ENCODE data around the gene RGS19. TPM values are rescaled to one million over a fixed set of nuclear protein-coding genes. Genes with fewer than 3 reads are reported as not detected.
A peak's percentile ranks its signal among the peaks of the same experiment; 100 is the strongest.

Gene RGS19
- total and polyA plus RNA-seq, 9 donors, result 4.9 to 10.4 (median 7.2) TPM

DNA sequence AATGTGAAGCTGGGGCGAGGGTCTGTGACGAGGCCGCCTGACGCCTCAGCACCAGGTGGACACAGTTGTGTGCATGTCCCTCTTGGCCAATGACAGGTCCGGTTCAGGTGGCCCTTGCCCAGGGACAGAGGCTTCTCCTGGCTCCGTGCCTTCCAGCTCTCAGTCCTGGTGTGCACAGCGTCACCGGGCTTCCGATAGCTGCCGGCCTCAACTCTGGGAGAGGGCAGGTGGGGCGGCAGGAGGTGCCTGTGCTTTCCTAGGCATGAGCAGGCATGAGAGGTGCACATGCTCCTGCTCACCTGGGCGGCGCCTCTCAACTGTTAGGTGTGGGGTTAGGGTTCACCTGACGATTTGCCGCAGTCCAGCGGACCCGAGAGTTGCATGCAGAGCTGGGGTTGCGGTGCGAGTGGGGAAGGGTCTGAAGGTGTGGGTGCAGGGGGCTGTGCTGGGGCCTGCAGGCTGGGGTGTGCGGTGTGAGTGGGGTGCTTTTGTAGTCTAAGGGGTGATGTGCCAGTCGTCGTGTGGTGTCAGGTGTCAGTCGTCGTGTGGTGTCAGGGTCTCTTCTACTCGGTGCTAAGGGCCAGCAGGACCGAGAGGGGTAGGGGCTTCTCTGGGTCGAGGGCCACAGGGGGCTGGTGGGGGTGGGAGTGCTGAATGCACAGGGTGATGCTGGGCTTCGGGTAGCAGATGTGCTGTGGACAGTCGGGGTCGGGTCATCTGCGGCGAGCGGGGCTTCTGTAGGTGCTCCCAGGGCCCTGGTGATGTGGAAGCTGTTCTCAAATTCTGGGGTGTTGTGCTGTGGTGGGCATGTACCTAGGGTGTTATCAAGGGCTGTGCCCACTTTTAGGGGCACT is 26.1 kb downstream of the RGS19 start:
- DNase-seq, result no peak
- Histone ChIP-seq H3K4me1 (ENCODE audit: control insufficient read depth, insufficient read depth, low read length) (peaks cover 60% of the 10 kb centered on the region), H3K27ac (ENCODE audit: low read length) (peak overlapping the region; percentile 74), H3K9me3 (replicated peaks; ENCODE audit: control insufficient read depth, low read depth, low read length) (no peaks in the 10 kb centered on the region), H3K36me3 (ENCODE audit: control insufficient read depth, insufficient read depth, low read length) (no peaks in the 10 kb centered on the region), H3K4me3 (ENCODE audit: low read length) (no peak overlapping the region), H3K27me3 (ENCODE audit: control insufficient read depth, insufficient read depth, low read length) (peaks cover 48% of the 10 kb centered on the region)
- 80% methylated on average over 32 of the region's 33 CpGs for WGBS (ENCODE audit: insufficient coverage)

DNA sequence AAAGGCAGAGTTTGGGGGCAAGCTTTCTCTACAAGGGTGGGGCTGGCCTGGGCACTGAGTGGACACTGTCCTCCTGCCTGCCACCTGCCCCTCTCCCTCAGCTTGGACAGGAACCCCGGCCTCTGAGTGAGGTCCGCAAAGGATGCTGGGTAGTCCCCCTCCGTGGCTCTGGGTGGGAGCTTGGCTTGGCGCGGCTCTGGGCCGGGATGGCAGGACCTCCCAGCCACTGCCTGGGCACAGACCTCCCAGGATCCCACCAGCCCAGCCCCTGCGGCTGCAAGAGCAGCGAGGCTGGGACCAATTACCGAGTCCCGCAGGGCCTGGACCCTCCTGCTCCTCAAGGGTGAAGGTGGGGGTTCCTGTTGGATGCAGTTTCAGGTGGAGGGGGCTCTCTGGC is 27.0 kb downstream of the RGS19 start:
- DNase-seq, result no peak
- 62% methylated on average over 3 of the region's 10 CpGs for WGBS (ENCODE audit: insufficient coverage)
- peaks cover 50% of the 10 kb centered on the region for H3K27me3 ChIP-seq (ENCODE audit: control insufficient read depth, insufficient read depth, low read length)
- H3K36me3 ChIP-seq (ENCODE audit: control insufficient read depth, insufficient read depth, low read length), result no peaks in the 10 kb centered on the region
- H3K9me3 ChIP-seq (replicated peaks; ENCODE audit: control insufficient read depth, low read depth, low read length), result no peaks in the 10 kb centered on the region
- H3K27ac ChIP-seq (ENCODE audit: low read length), result peak overlapping the region; percentile 74
- H3K4me3 ChIP-seq (ENCODE audit: low read length), result no peak overlapping the region
- H3K4me1 ChIP-seq (ENCODE audit: control insufficient read depth, insufficient read depth, low read length), result peaks cover 51% of the 10 kb centered on the region

DNA sequence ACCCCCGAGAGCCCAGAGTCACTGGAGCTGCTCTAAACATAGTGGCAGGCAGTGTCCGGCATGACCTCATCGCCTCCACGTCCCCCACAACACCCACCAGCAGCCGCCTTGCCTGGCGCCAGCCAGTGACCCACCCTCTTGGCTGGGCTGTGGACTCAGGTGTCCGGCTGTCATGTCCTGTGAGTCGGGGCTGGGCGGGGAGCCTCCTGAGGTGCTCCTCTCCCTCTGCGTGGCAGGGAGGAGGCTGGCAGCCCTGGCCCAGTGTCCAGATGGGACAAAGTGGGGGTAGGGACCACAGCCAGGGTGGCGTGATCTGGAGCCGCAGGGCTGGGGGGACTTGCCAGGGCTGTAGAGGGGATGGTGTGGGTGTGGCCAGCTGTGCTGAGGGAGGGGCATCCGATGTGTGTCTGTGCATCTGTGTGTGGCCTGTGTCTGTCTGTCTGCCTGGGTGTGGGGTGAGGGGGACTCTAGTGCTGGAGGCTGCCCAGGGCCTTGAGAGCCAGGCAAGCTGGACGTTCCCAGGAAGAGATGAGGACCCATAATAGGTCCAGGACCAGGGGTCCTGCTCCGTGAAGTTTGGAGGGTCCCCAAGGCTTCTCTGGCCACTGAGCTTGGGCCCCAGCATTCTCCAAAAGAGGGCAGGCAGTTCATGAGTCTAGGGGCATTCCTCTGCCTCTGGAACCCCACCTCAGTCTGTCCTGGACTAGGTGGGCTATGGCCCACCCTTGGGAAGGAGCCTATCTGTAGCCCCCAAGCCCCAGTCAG is 27.6 kb downstream of the RGS19 start:
- peaks cover 51% of the 10 kb centered on the region for H3K4me1 ChIP-seq (ENCODE audit: control insufficient read depth, insufficient read depth, low read length)
- H3K4me3 ChIP-seq (ENCODE audit: low read length), result no peak overlapping the region
- no peaks in the 10 kb centered on the region for H3K36me3 ChIP-seq (ENCODE audit: control insufficient read depth, insufficient read depth, low read length)
- H3K27me3 ChIP-seq (ENCODE audit: control insufficient read depth, insufficient read depth, low read length), result peaks cover 54% of the 10 kb centered on the region
- peak overlapping the region; percentile 74 for H3K27ac ChIP-seq (ENCODE audit: low read length)
- DNase-seq, result no peak
- 78% methylated on average over 14 of the region's 15 CpGs for WGBS (ENCODE audit: insufficient coverage)
- no peaks in the 10 kb centered on the region for H3K9me3 ChIP-seq (replicated peaks; ENCODE audit: control insufficient read depth, low read depth, low read length)

DNA sequence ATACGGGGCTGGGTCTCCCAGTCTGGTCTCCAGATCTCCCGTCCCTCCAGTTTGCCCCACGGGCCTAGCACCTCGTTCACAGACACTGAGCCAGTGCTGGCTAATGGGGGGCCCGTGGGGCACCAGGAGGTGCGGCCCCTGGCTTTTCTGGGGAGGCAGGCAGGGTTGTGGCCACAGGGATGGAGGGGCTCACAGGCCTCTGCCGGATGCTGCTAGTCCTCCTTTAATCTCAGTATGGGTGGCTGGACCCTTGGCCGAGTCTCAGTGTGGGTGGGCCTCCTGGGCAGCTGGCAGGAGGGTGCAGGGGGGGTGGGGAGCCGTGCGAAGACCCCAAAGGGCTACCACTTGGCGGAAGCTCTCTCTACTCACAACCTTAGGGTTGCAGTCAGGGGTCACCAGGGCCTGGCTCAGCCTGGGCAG is 28.3 kb downstream of the RGS19 start:
- H3K9me3 ChIP-seq (replicated peaks; ENCODE audit: control insufficient read depth, low read depth, low read length), result no peaks in the 10 kb centered on the region
- peaks cover 44% of the 10 kb centered on the region for H3K4me1 ChIP-seq (ENCODE audit: control insufficient read depth, insufficient read depth, low read length)
- H3K36me3 ChIP-seq (ENCODE audit: control insufficient read depth, insufficient read depth, low read length), result no peaks in the 10 kb centered on the region
- H3K27me3 ChIP-seq (ENCODE audit: control insufficient read depth, insufficient read depth, low read length), result peaks cover 58% of the 10 kb centered on the region
- 84% methylated on average over 6 of the region's 11 CpGs for WGBS (ENCODE audit: insufficient coverage)
- H3K4me3 ChIP-seq (ENCODE audit: low read length), result no peak overlapping the region
- no peak for DNase-seq
- peak overlapping the region; percentile 74 for H3K27ac ChIP-seq (ENCODE audit: low read length)

DNA sequence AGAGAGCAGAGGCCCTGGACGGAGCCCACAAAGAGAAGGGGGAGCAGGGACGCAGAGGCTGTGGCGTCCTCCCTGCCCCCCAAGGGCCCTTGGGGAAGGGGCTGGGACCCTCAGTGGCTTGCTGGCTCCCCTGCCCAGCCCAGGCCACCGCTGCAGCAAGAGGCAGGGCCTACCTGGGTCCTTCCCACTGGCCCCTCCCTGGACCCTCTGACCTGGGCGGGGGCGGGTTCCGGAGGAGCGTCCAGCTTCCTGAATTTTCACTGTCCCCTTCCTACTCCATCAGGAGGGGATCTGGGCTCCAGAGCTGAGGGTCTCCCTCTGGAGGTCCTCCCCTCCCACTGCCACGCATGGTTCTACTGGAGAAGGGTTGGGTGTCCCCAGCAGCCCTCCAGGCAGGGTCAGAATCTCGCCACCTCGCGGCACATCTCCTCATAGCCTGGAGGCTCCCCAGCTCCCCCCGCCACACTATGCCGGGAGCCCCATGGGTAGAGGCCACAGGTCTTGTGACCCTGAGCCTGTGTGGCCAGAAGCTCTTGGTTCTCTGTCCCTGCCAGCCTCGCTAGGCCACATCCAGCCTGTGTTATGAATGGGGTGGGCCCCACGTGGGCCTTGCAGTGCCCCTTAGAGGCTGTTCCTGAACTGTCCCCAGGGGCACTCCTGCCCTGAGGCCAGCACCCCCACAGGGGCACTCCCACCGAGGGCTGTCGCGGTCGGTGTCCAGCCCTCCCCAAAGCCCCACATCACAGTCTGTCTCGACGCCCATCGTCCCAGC is 28.9 kb downstream of the RGS19 start:
- Histone ChIP-seq H3K27ac (ENCODE audit: low read length) (peak overlapping the region; percentile 74), H3K4me1 (ENCODE audit: control insufficient read depth, insufficient read depth, low read length) (peaks cover 38% of the 10 kb centered on the region), H3K27me3 (ENCODE audit: control insufficient read depth, insufficient read depth, low read length) (peaks cover 64% of the 10 kb centered on the region), H3K9me3 (replicated peaks; ENCODE audit: control insufficient read depth, low read depth, low read length) (no peaks in the 10 kb centered on the region), H3K36me3 (ENCODE audit: control insufficient read depth, insufficient read depth, low read length) (no peaks in the 10 kb centered on the region), H3K4me3 (ENCODE audit: low read length) (peak overlapping the region; percentile 24)
- WGBS (ENCODE audit: insufficient coverage), result 61% methylated on average over 17 of the region's 23 CpGs
- DNase-seq, result no peak

DNA sequence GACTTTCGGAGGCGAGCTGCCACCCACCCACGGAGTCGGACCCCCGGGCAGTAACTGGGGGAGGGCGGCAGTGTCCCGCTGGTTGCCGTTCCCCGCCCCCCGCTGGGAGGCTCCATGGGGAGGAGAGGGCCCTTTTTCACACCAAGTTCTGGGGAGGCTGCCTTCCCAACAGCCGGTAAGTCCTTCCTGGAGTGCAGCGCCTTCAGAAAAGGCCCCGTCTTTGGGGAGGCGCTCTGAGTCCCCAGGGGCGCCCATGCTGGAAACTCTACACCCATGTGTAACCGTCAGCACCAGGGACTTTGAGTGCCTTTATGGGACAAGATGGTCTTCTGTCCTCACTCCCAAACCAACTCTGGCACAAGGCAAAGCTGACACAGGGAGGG is 29.4 kb downstream of the RGS19 start:
- Histone ChIP-seq H3K36me3 (ENCODE audit: control insufficient read depth, insufficient read depth, low read length) (no peaks in the 10 kb centered on the region), H3K27ac (ENCODE audit: low read length) (peak overlapping the region; percentile 74), H3K27me3 (ENCODE audit: control insufficient read depth, insufficient read depth, low read length) (peaks cover 69% of the 10 kb centered on the region), H3K4me3 (ENCODE audit: low read length) (peak overlapping the region; percentile 24), H3K9me3 (replicated peaks; ENCODE audit: control insufficient read depth, low read depth, low read length) (no peaks in the 10 kb centered on the region), H3K4me1 (ENCODE audit: control insufficient read depth, insufficient read depth, low read length) (peaks cover 38% of the 10 kb centered on the region)
- WGBS (ENCODE audit: insufficient coverage), result 14% methylated on average over 15 of the region's 16 CpGs
- DNase-seq, result no peak

DNA sequence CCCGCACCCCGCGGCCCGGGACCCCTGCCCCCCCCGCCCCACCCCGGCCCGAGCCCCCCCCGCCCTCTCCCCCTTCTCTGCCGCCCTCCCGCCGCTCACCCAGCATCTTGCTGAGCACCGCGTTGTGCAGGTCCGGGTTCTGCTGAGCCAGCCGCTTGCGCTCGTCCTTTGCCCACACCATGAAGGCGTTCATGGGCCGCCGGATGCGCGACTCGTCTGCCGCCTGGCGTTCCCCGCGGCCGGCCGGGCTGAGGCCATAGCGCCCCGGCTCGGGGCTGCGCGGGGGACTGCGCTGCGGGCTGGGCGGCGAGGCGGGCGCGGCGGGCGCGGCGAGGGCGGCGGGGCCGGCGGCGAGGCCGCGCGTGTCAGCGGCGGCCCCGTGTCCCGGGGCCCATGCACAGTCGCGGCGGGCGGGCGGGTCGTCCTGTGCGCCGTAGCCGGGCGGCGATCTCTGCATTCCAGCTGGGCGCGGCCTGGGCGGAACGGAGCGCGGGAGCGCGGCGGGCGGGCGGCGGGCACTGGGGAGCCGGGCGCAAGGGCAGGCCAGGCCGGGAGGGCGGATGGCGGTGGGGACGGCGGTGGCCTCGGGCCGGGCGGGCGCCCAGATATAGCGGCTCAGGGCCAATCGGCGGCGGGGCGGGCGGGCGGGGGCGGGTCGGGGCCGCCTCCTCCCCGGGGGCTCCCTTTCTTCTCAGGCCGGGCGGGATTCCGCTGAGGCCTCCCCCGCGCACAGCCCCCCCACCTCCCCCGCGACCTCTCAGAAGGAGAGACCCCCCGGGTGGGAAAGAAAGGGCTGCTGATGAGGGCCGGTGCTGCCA is 30.0 kb downstream of the RGS19 start, which contains the start of gene SOX18:
SOX18 (minus strand) TSS at position 580 of the 818 bp plus-strand sequence; CDS start at position 457, 123 bp downstream.
- Histone ChIP-seq H3K27me3 (ENCODE audit: control insufficient read depth, insufficient read depth, low read length) (peaks cover 75% of the 10 kb centered on the region), H3K36me3 (ENCODE audit: control insufficient read depth, insufficient read depth, low read length) (no peaks in the 10 kb centered on the region), H3K4me3 (ENCODE audit: low read length) (peak within 1 kb of the TSS; percentile 24), H3K27ac (ENCODE audit: low read length) (peak within 1 kb of the TSS; percentile 74), H3K9me3 (replicated peaks; ENCODE audit: control insufficient read depth, low read depth, low read length) (no peaks in the 10 kb centered on the region), H3K4me1 (ENCODE audit: control insufficient read depth, insufficient read depth, low read length) (peaks cover 34% of the 10 kb centered on the region)
- DNase-seq, result no peak
- WGBS (ENCODE audit: insufficient coverage), result under 1% methylated on average over 70 of the region's 111 CpGs

DNA sequence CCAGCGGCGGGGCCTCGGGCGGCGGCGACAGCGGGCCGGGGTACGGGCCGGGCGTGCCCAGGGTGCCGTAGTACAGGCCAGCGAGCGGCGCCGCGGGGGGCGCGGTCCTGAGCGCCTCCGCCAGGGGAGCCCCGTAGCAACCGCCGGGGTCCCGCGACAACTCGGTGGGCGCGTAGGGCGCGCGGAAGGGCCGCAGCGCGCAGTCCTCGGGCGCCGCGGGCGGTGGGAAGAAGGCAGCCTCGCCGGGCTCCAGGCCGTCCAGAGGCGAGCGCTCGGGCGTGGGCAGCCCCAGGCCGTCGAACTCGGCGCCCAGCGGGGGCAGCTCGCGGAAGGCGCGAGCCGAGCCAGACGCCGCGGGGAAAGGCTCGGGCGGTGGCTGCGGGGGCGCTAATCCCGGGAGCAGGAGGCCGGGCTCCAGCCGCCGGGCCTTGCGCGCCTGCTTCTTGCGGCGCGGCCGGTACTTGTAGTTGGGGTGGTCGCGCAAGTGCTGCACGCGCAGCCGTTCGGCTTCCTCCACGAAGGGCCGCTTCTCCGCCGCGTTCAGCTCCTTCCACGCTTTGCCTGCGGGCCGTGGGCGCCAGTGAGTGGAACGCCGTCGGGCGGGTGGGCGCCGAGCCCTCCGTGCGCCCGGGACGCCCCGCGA is 30.8 kb downstream of the RGS19 start:
- H3K4me1 ChIP-seq (ENCODE audit: control insufficient read depth, insufficient read depth, low read length), result peaks cover 27% of the 10 kb centered on the region
- H3K27me3 ChIP-seq (ENCODE audit: control insufficient read depth, insufficient read depth, low read length), result peaks cover 82% of the 10 kb centered on the region
- no peaks in the 10 kb centered on the region for H3K36me3 ChIP-seq (ENCODE audit: control insufficient read depth, insufficient read depth, low read length)
- H3K9me3 ChIP-seq (replicated peaks; ENCODE audit: control insufficient read depth, low read depth, low read length), result no peaks in the 10 kb centered on the region
- no peak overlapping the region for H3K4me3 ChIP-seq (ENCODE audit: low read length)
- WGBS (ENCODE audit: insufficient coverage), result 2% methylated on average over 93 of the region's 101 CpGs
- H3K27ac ChIP-seq (ENCODE audit: low read length), result no peak overlapping the region
- DNase-seq, result no peak

DNA sequence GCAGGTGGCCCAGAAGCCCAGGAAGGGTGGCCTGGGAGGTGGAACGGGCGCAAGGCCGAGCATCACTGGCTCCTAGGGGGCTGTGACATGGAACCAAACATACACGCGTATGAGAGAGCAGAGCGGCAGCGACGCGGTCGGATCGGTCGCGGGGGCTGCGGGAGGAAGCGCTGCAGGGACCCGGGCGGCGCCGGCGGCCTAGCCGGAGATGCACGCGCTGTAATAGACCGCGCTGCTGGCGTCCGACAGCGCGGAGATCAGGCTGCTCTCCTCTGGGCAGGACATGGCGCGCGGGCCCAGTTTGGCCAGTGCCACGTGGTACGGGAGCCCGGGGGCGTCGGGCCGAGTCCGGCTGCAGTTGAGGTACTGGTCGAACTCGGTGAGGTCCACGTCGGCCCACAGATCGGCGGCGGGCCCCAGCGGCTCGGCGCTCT is 31.3 kb downstream of the RGS19 start:
- H3K27ac ChIP-seq (ENCODE audit: low read length), result no peak overlapping the region

More for the DNA sequence above, 31.3 kb downstream of the RGS19 start:
- peaks cover 24% of the 10 kb centered on the region for H3K4me1 ChIP-seq (ENCODE audit: control insufficient read depth, insufficient read depth, low read length)
- whole genome bisulfite sequencing (ENCODE audit: insufficient coverage), result 4% methylated on average over 49 of the region's 49 CpGs
- DNase-seq, result no peak
- H3K9me3 ChIP-seq (replicated peaks; ENCODE audit: control insufficient read depth, low read depth, low read length), result no peaks in the 10 kb centered on the region
- no peaks in the 10 kb centered on the region for H3K36me3 ChIP-seq (ENCODE audit: control insufficient read depth, insufficient read depth, low read length)
- peak overlapping the region; percentile 33 for H3K4me3 ChIP-seq (ENCODE audit: low read length)
- H3K27me3 ChIP-seq (ENCODE audit: control insufficient read depth, insufficient read depth, low read length), result peaks cover 86% of the 10 kb centered on the region
